ENCODE measurements around the gene GBP6.
"Not testable (repeated sequence)": the region's sequence is repeated elsewhere in the genome, so short reads cannot be mapped to it uniquely, and the experiment has no call there.

- TF ChIP-seq EZH2 (IDR thresholded peaks at IDR 0.05; ENCODE audit: borderline replicate concordance); CTCF (IDR thresholded peaks at IDR 0.05; ENCODE audit: poor library complexity); EZH2phosphoT487 (IDR thresholded peaks at IDR 0.05; ENCODE audit: low read depth, severe bottlenecking, unreplicated experiment): not testable (repeated sequence)
Observed at GRCh38 chr1:89407768-89408167, 43.9 kb downstream of the GBP6 start.

All from hepatocyte (in vitro differentiated cells).